IMR-90 (cell line): Measurements from ENCODE around the gene MGAT5. TPM values are rescaled to one million over a fixed set of nuclear protein-coding genes. Genes with fewer than 3 reads are reported as not detected.

Experiments used
- ATAC-seq: fragments of 200-7000 bp; cut with Tn5 transposase; 2 replicates; pipeline ENCODE4 v1.9.1; 2020; ENCODE audit warnings: low read depth, mild to moderate bottlenecking, moderate library complexity
- BruUV-seq: library from RNA; stranded (reverse); fragments of 400-500 nt; replicated peaks from 2 replicates; lab custom pipeline; 2021; lab: Mats Ljungman, UMichigan
- CTCF ChIA-PET: fragments of 300-600 bp; formaldehyde crosslinking; extraction: SDS; loops from one replicate; lab custom pipeline; 2021; ENCODE audit warnings: antibody characterized with exemption; lab: Yijun Ruan, JAX
- POLR2A ChIA-PET: fragments of 300-600 bp; sonication (Branson Sonifier 250); formaldehyde crosslinking; loops from one replicate; lab custom pipeline; 2022; ENCODE audit warnings: antibody characterized with exemption; ENCODE audit not compliant: unreplicated experiment; lab: Charles Lee
- DNase-seq: peaks from one replicate; pipeline ENCODE4 v3.0.0; 2013
- H2AFZ ChIP-seq: replicated peaks from 2 replicates; pipeline ENCODE3; 2013; ENCODE audit warnings: low read length, mild to moderate bottlenecking; ENCODE audit not compliant: poor library complexity
- H2AK5ac ChIP-seq: 2 replicates; pipeline ENCODE4 v1.6.1; 2013; ENCODE audit warnings: low read depth, low read length, inconsistent platforms
- H2AK9ac ChIP-seq: replicated peaks from 2 replicates; pipeline ENCODE3; 2013; ENCODE audit warnings: mild to moderate bottlenecking, low read depth, low read length, moderate library complexity; ENCODE audit not compliant: poor library complexity
- H2BK120ac ChIP-seq: 2 replicates; pipeline ENCODE4 v1.6.1; 2013; ENCODE audit warnings: low read depth, low read length, inconsistent platforms
- H2BK15ac ChIP-seq: 3 replicates; pipeline ENCODE4 v1.6.1; 2013; ENCODE audit warnings: low read depth, low read length, inconsistent platforms
- H2BK20ac ChIP-seq: 2 replicates; pipeline ENCODE4 v1.6.1; 2013; ENCODE audit warnings: low read depth, mild to moderate bottlenecking, inconsistent platforms, low read length, moderate library complexity
- H2BK5ac ChIP-seq: 2 replicates; pipeline ENCODE4 v1.6.1; 2013; ENCODE audit warnings: mild to moderate bottlenecking, low read depth, low read length, inconsistent platforms; ENCODE audit not compliant: poor library complexity, severe bottlenecking
- H3K14ac ChIP-seq: replicated peaks from 2 replicates; pipeline ENCODE4 v1.6.1; 2013; ENCODE audit warnings: low read depth, low read length, inconsistent platforms
- H3K18ac ChIP-seq: 2 replicates; pipeline ENCODE4 v1.6.1; 2013; ENCODE audit warnings: low read depth, low read length, control low read depth
- H3K23ac ChIP-seq: 2 replicates; pipeline ENCODE4 v1.6.1; 2013; ENCODE audit warnings: low read depth, low read length, inconsistent platforms
- H3K27ac ChIP-seq: 2 replicates; pipeline ENCODE4 v1.5.1; 2013; ENCODE audit warnings: mild to moderate bottlenecking, control low read depth, low read length; ENCODE audit not compliant: insufficient read depth
- H3K27me3 ChIP-seq: 2 replicates; pipeline ENCODE4 v1.6.1; 2013; ENCODE audit warnings: low read length; ENCODE audit not compliant: control insufficient read depth, insufficient read depth
- H3K36me3 ChIP-seq: 2 replicates; pipeline ENCODE4 v1.6.1; 2013; ENCODE audit warnings: low read length, mixed read lengths; ENCODE audit not compliant: control insufficient read depth, insufficient read depth
- H3K4ac ChIP-seq: 2 replicates; pipeline ENCODE4 v1.6.1; 2013; ENCODE audit warnings: low read depth, low read length, inconsistent platforms
- H3K4me1 ChIP-seq: 2 replicates; pipeline ENCODE4 v1.6.1; 2013; ENCODE audit warnings: low read length, mixed read lengths; ENCODE audit not compliant: control insufficient read depth, insufficient read depth
- H3K4me2 ChIP-seq: 2 replicates; pipeline ENCODE4 v1.6.1; 2013; ENCODE audit warnings: low read depth, mild to moderate bottlenecking, control low read depth, low read length, moderate library complexity
- H3K4me3 ChIP-seq: 2 replicates; pipeline ENCODE4 v1.5.1; 2013; ENCODE audit warnings: low read depth, mild to moderate bottlenecking, control low read depth, low read length, moderate library complexity; ENCODE audit not compliant: insufficient read depth
- H3K56ac ChIP-seq: 2 replicates; pipeline ENCODE4 v1.6.1; 2013; ENCODE audit warnings: low read length, inconsistent platforms; ENCODE audit not compliant: insufficient read depth; ENCODE audit errors: extremely low read depth
- H3K79me1 ChIP-seq, 2 experiments: 2 replicates each; pipeline ENCODE4 v1.6.1; 2013; ENCODE audit warnings: low read length in 2 of 2, inconsistent platforms in 1 of 2, low read depth in 1 of 2
- H3K9ac ChIP-seq: 2 replicates; pipeline ENCODE4 v1.6.1; 2013; ENCODE audit warnings: low read depth, low read length, control low read depth
- H3K9me1 ChIP-seq: 2 replicates; pipeline ENCODE4 v1.6.1; 2013; ENCODE audit warnings: low read length, inconsistent platforms; ENCODE audit not compliant: insufficient read depth
- H3K9me3 ChIP-seq: 2 replicates; pipeline ENCODE4 v1.6.1; 2013; ENCODE audit warnings: low read length; ENCODE audit not compliant: control insufficient read depth, insufficient read depth
- H4K20me1 ChIP-seq: 2 replicates; pipeline ENCODE4 v1.6.1; 2013; ENCODE audit warnings: low read length, inconsistent platforms; ENCODE audit not compliant: insufficient read depth
- H4K5ac ChIP-seq: 2 replicates; pipeline ENCODE4 v1.6.1; 2013; ENCODE audit warnings: mild to moderate bottlenecking, low read depth, low read length, control low read depth
- H4K8ac ChIP-seq, 2 experiments: 2 replicates each; pipeline ENCODE4 v1.6.1; 2013; ENCODE audit warnings: low read depth in 2 of 2, low read length in 2 of 2, control low read depth in 1 of 2, inconsistent platforms in 1 of 2
- H4K91ac ChIP-seq: 2 replicates; pipeline ENCODE4 v1.6.1; 2013; ENCODE audit warnings: low read depth, low read length, inconsistent platforms; ENCODE audit not compliant: insufficient read depth
- BHLHE40 ChIP-seq: fragments of 150-350 bp; IDR thresholded peaks from 2 replicates; pipeline ENCODE4 v1.6.1; 2016; ENCODE audit warnings: mild to moderate bottlenecking, low read depth, low read length
- CEBPB ChIP-seq: IDR thresholded peaks from 2 replicates; pipeline ENCODE4 v1.6.1; 2012; ENCODE audit warnings: low read depth, low read length, improper control_type of control experiment
- CHD1 ChIP-seq: IDR thresholded peaks from 2 replicates; pipeline ENCODE4 v1.6.1; 2012; ENCODE audit warnings: low read depth, low read length, improper control_type of control experiment
- MAFK ChIP-seq: IDR thresholded peaks from 2 replicates; pipeline ENCODE4 v1.6.1; 2012; ENCODE audit warnings: low read depth, low read length, improper control_type of control experiment
- NFE2L2 ChIP-seq: fragments of 150-350 bp; IDR thresholded peaks from 2 replicates; pipeline ENCODE4 v1.6.1; 2016; ENCODE audit warnings: low read depth, mild to moderate bottlenecking, low read length
- RCOR1 ChIP-seq: IDR thresholded peaks from 2 replicates; pipeline ENCODE4 v1.6.1; 2012; ENCODE audit warnings: mild to moderate bottlenecking, low read length, improper control_type of control experiment; ENCODE audit not compliant: insufficient replicate concordance
- USF2 ChIP-seq: fragments of 150-350 bp; IDR thresholded peaks from 2 replicates; pipeline ENCODE4 v1.6.1; 2017; ENCODE audit warnings: mild to moderate bottlenecking, antibody characterized with exemption, low read length, low read depth
- WGBS, 2 experiments: methylation state at CpG; one replicate each; pipeline versions ENCODE4 v1.1.5 to v1.1.7; 2013; ENCODE audit warnings: missing lambda C conversion rate in 2 of 2; ENCODE audit not compliant: insufficient read length in 1 of 2; ENCODE audit errors: extremely low coverage in 2 of 2; 5-methylcytosine and 5-hydroxymethylcytosine counted together
- dilution Hi-C: fragments of 300-500 bp; cut with HindIII; formaldehyde crosslinking; loops from one replicate; pipeline ENCODE4 v1.14.3; 2018; ENCODE audit warnings: low sequenced_read_pairs; ENCODE audit not compliant: unreplicated experiment
- in situ Hi-C: fragments of 300-500 bp; cut with MboI; formaldehyde crosslinking; loops from 3 replicates; pipeline ENCODE4 v1.14.3; 2019; ENCODE audit warnings: low sequenced_read_pairs, inconsistent platforms, mixed read lengths
- intact Hi-C: fragments of 100-400 bp; cut with micrococcal nuclease; formaldehyde crosslinking; loops from 2 replicates; pipeline ENCODE4 v1.10.0; 2022
- polyA plus RNA-seq, 3 experiments: library from polyadenylated mRNA; depleted of rRNA; stranded (reverse); fragments of >200 nt; gene quantifications; 2 replicates each; pipeline ENCODE4 v1.2.3, GENCODE V29; 2012; ENCODE audit warnings: low replicate concordance in 1 of 3
- total RNA-seq: library from RNA; depleted of rRNA; stranded (reverse); fragments of >200 nt; gene quantifications from 2 replicates; pipeline ENCODE4 v1.2.3, GENCODE V29; 2012
- TF ChIP-seq, protein P1 (sequence below): conservative IDR thresholded peaks from 2 replicates; pipeline ENCODE4 v1.5.1; 2012; ENCODE audit warnings: mild to moderate bottlenecking, low read depth, low read length, improper control_type of control experiment

The MGAT5 gene
- total and polyA plus RNA-seq, 2 of the 4 experiments (the other 2 are of a cell fraction) = 22.9 to 59.9 TPM

- H2AK5ac ChIP-seq = no peak overlapping the region
- no peaks in the 10 kb centered on the region for H3K36me3 ChIP-seq
- H2AK9ac ChIP-seq = no peak overlapping the region
- H3K23ac ChIP-seq = no peak overlapping the region
- no peaks in the 10 kb centered on the region for H4K20me1 ChIP-seq
- in situ Hi-C loops = no loop called here
- DNase-seq (no peak), ATAC-seq (no peak)
- peak overlapping the region; percentile 14 for H2AFZ ChIP-seq
- no peaks in the 10 kb centered on the region for H3K79me1 ChIP-seq
- H2BK5ac ChIP-seq = no peak overlapping the region
- TF ChIP-seq, protein P1, sequence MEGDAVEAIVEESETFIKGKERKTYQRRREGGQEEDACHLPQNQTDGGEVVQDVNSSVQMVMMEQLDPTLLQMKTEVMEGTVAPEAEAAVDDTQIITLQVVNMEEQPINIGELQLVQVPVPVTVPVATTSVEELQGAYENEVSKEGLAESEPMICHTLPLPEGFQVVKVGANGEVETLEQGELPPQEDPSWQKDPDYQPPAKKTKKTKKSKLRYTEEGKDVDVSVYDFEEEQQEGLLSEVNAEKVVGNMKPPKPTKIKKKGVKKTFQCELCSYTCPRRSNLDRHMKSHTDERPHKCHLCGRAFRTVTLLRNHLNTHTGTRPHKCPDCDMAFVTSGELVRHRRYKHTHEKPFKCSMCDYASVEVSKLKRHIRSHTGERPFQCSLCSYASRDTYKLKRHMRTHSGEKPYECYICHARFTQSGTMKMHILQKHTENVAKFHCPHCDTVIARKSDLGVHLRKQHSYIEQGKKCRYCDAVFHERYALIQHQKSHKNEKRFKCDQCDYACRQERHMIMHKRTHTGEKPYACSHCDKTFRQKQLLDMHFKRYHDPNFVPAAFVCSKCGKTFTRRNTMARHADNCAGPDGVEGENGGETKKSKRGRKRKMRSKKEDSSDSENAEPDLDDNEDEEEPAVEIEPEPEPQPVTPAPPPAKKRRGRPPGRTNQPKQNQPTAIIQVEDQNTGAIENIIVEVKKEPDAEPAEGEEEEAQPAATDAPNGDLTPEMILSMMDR = no peak
- TF ChIP-seq USF2 (no peak), CEBPB (no peak), BHLHE40 (no peak), RCOR1 (no peak), CHD1 (no peak), MAFK (no peak), NFE2L2 (no peak)
- CTCF ChIA-PET = no interaction called here
- H3K4ac ChIP-seq = no peak overlapping the region
- no peak overlapping the region for H3K9ac ChIP-seq
- no peak overlapping the region for H3K18ac ChIP-seq
- H3K4me1 ChIP-seq = no peaks in the 10 kb centered on the region
- POLR2A ChIA-PET = no interaction called here
- H4K8ac ChIP-seq = no peak overlapping the region
- no peak overlapping the region for H4K5ac ChIP-seq
- no peak overlapping the region for H3K4me2 ChIP-seq
- 0 out of 2 replicates have a peak, but pooled peaks cover 4% of the 10 kb centered on the region for H3K9me1 ChIP-seq
- no peak overlapping the region for H3K14ac ChIP-seq
- peaks cover 26% of the 10 kb centered on the region for H3K27me3 ChIP-seq
- no peak overlapping the region for H3K4me3 ChIP-seq
- H3K27ac ChIP-seq = no peak overlapping the region
- no TSS peak for BruUV-seq
- no peak overlapping the region for H2BK120ac ChIP-seq
- H3K56ac ChIP-seq = no peak overlapping the region
- no peaks in the 10 kb centered on the region for H3K9me3 ChIP-seq
- no peak overlapping the region for H2BK20ac ChIP-seq
- H2BK15ac ChIP-seq = no peak overlapping the region
- H4K91ac ChIP-seq = no peak overlapping the region
- intact Hi-C loops = no loop called here
- dilution Hi-C loops = no loop called here
- WGBS, 2 experiments = 70% methylated on average over 2 of the region's 12 CpGs; no CpG with 5 or more reads in 1 of the 2 experiments
These were observed 214.9 kb downstream of the MGAT5 start for GRCh38 chr2:134468776-134469175.
